GM23248 (cell line): ENCODE measurements around the gene SLC15A5. TPM values are rescaled to one million over a fixed set of nuclear protein-coding genes. Genes with fewer than 3 reads are reported as not detected.

Source experiments
- DNase-seq: peaks from one replicate; pipeline ENCODE4 v3.0.0-alpha.2; 2015
- H2AFZ ChIP-seq: fragments of 200-600 bp; sonication (generic); 2 replicates; pipeline ENCODE4 v1.6.1; 2016; ENCODE audit warnings: antibody characterized with exemption
- H3F3A ChIP-seq: fragments of 200-600 bp; sonication (generic); 2 replicates; pipeline ENCODE4 v1.6.1; 2016; ENCODE audit warnings: mild to moderate bottlenecking, antibody characterized with exemption, mixed run types; ENCODE audit not compliant: insufficient read depth
- H3K27ac ChIP-seq: fragments of 200-600 bp; sonication (generic); 2 replicates; pipeline ENCODE4 v1.5.1; 2016; ENCODE audit warnings: mild to moderate bottlenecking
- H3K27me3 ChIP-seq: fragments of 200-600 bp; sonication (generic); replicated peaks from 2 replicates; pipeline ENCODE4 v1.6.1; 2016; ENCODE audit warnings: mild to moderate bottlenecking; ENCODE audit not compliant: insufficient read depth
- H3K36me3 ChIP-seq: fragments of 200-600 bp; sonication (generic); 2 replicates; pipeline ENCODE4 v1.6.1; 2016; ENCODE audit warnings: low read depth, mild to moderate bottlenecking
- H3K4me1 ChIP-seq: fragments of 200-600 bp; sonication (generic); 2 replicates; pipeline ENCODE4 v1.6.1; 2016; ENCODE audit warnings: mild to moderate bottlenecking; ENCODE audit not compliant: insufficient read depth
- H3K4me2 ChIP-seq: fragments of 200-600 bp; sonication (generic); one replicate; pipeline ENCODE4 v1.6.1; 2016; ENCODE audit warnings: mild to moderate bottlenecking; ENCODE audit not compliant: unreplicated experiment
- H3K4me3 ChIP-seq: fragments of 200-600 bp; sonication (generic); 2 replicates; pipeline ENCODE4 v1.5.1; 2016; ENCODE audit warnings: mild to moderate bottlenecking
- H3K79me2 ChIP-seq: fragments of 200-600 bp; sonication (generic); 2 replicates; pipeline ENCODE4 v1.6.1; 2016; ENCODE audit warnings: mild to moderate bottlenecking; ENCODE audit not compliant: insufficient read depth
- H3K9ac ChIP-seq: fragments of 200-600 bp; sonication (generic); 2 replicates; pipeline ENCODE4 v1.6.1; 2016; ENCODE audit warnings: mild to moderate bottlenecking
- H3K9me2 ChIP-seq: fragments of 200-600 bp; sonication (generic); 2 replicates; pipeline ENCODE4 v1.6.1; 2016; ENCODE audit warnings: mixed run types, mild to moderate bottlenecking, moderate library complexity; ENCODE audit not compliant: insufficient read depth
- H3K9me3 ChIP-seq: fragments of 200-600 bp; sonication (generic); one replicate; pipeline ENCODE4 v1.6.1; 2017; ENCODE audit warnings: low read depth
- H4K20me1 ChIP-seq: fragments of 200-600 bp; sonication (generic); 2 replicates; pipeline ENCODE4 v1.6.0; 2016; ENCODE audit not compliant: insufficient read depth
- EZH2 ChIP-seq: fragments of 200-600 bp; sonication (generic); IDR thresholded peaks from 2 replicates; pipeline ENCODE4 v1.6.1; 2018; ENCODE audit warnings: antibody characterized with exemption, mild to moderate bottlenecking; ENCODE audit not compliant: insufficient read depth, poor library complexity, severe bottlenecking
- EZH2phosphoT487 ChIP-seq: fragments of 200-600 bp; sonication (generic); IDR thresholded peaks from 2 replicates; pipeline ENCODE4 v1.6.1; 2018; ENCODE audit warnings: antibody characterized with exemption, moderate library complexity, mild to moderate bottlenecking, low read depth; ENCODE audit not compliant: insufficient read depth
- WGBS, 2 experiments: methylation state at CpG; one replicate each; pipeline ENCODE4 v1.1.6; 2015 to 2017; ENCODE audit warnings: low lambda C conversion rate in 2 of 2, low coverage in 1 of 2; ENCODE audit errors: missing lambda C conversion rate in 2 of 2; 5-methylcytosine and 5-hydroxymethylcytosine counted together
- in situ Hi-C: fragments of 300-500 bp; cut with MboI; formaldehyde crosslinking; loops from 2 replicates; pipeline ENCODE4 v1.15.0; 2020
- polyA plus RNA-seq: library from polyadenylated mRNA; unstranded; fragments of >200 nt; fragmentation: Nextera tagmentation; extraction: Ambion mirVana; gene quantifications from 2 replicates; pipeline ENCODE4 v1.2.1, GENCODE V29; 2016
- total RNA-seq: library from RNA; depleted of rRNA; stranded (reverse); fragments of >200 nt; shearing (Covaris generic); gene quantifications from 2 replicates; pipeline ENCODE4 v1.2.3, GENCODE V29; 2014

SLC15A5 gene
- total and polyA plus RNA-seq, 2 experiments from 2014 or later = not detected

DNA sequence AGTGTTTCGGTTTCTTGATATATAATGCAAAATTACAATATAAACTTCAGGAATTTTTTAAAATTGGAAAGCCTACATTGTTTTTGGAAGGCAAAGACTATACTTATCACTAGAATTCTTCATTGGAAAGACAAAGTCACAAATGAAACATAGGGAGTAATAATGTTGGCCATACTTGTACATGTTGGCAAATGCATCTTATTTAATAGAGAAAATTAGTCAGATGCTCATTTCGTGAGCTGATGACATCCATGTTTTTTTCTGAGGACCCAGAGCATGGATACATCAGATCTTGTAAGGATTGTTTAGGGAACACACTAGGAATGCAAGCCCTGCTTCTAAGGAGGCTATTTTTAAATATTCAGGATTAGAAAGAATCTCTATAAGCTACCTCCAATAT lies 4.6 kb upstream of the SLC15A5 start:
- Histone ChIP-seq H2AFZ (no peak overlapping the region), H3K9me3 (no peaks in the 10 kb centered on the region), H3K9ac (no peak overlapping the region), H4K20me1 (no peaks in the 10 kb centered on the region), H3F3A (peaks cover 8% of the 10 kb centered on the region; the same call in 1 of the 2 replicates), H3K79me2 (no peaks in the 10 kb centered on the region), H3K4me3 (no peak overlapping the region), H3K9me2 (no peaks in the 10 kb centered on the region), H3K27ac (no peak overlapping the region), H3K27me3 (no peaks in the 10 kb centered on the region), H3K36me3 (no peaks in the 10 kb centered on the region), H3K4me2 (no peak overlapping the region), H3K4me1 (peaks cover 17% of the 10 kb centered on the region)
- TF ChIP-seq EZH2phosphoT487 (no peak), EZH2 (no peak)
- 38 to 53% methylated on average over 2 of the region's 2 CpGs for WGBS, 2 experiments
- DNase-seq = no peak
- in situ Hi-C loops = no loop called here

DNA sequence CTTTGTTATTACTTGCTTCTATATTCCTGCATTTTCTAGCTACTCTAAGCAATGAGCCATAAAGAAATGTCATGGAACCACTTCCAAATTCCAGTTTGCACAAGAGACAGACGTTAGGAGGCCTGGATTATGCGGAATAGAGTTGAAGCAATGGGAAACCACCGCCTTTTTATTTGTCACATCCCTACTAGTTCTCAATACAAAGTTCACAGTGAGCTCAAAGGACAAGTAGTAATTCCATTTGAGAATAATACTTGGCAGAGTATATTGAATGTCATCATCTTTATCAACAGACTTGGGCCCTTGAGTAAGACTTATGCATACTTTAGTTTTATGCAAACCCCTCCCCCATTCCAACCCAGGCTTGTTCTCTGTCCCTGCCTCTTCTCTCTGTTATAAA lies 3.7 kb upstream of the SLC15A5 start:
- Histone ChIP-seq H3K4me3 (no peak overlapping the region), H3K9me2 (no peaks in the 10 kb centered on the region), H3K27ac (peak overlapping the region; percentile 48), H3K4me1 (peaks cover 22% of the 10 kb centered on the region), H3F3A (peaks cover 8% of the 10 kb centered on the region; the same call in 1 of the 2 replicates), H3K9me3 (no peaks in the 10 kb centered on the region), H3K79me2 (no peaks in the 10 kb centered on the region), H4K20me1 (no peaks in the 10 kb centered on the region), H2AFZ (0 out of 2 replicates have a peak overlapping the region, but pooled peaks have one; percentile 1), H3K9ac (no peak overlapping the region), H3K36me3 (no peaks in the 10 kb centered on the region), H3K4me2 (peak overlapping the region; percentile 26), H3K27me3 (no peaks in the 10 kb centered on the region)
- TF ChIP-seq EZH2 (no peak), EZH2phosphoT487 (no peak)
- in situ Hi-C loops = no loop called here
- peak; percentile 69 for DNase-seq
- 37 to 46% methylated on average over 3 of the region's 3 CpGs for WGBS, 2 experiments

DNA sequence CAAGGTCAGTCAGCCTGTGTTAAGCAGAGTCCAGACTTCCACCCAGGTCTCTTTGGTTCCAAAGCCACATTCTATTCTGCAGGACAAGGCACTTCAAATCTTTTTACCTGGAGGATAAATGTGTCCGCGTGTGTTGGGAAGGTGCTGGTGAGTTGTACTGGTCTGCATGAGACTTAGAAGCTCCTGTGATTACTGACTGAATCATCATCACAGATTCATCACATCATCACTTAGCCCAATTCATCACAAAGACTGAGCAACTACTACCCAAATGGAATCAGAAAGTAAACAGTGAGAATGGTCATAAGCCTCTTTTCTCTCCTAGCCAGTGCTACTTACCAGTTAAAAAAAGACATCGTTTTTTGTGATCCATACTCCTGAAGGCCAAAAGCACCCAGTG lies 5.3 kb downstream of the SLC15A5 start:
- 57 to 67% methylated on average over 3 of the region's 3 CpGs for WGBS, 2 experiments
- H4K20me1 ChIP-seq = no peaks in the 10 kb centered on the region
- H3K27me3 ChIP-seq = no peaks in the 10 kb centered on the region
- in situ Hi-C loops = no loop called here
- H3K4me3 ChIP-seq = no peak overlapping the region
- H3F3A ChIP-seq = no peaks in the 10 kb centered on the region
- H3K9me3 ChIP-seq = no peaks in the 10 kb centered on the region
- TF ChIP-seq EZH2phosphoT487 (no peak), EZH2 (no peak)
- H3K4me1 ChIP-seq = peaks cover 6% of the 10 kb centered on the region; the same call in 1 of the 2 replicates
- peak; percentile 40 for DNase-seq
- peak overlapping the region; percentile 17 for H3K4me2 ChIP-seq
- H3K9ac ChIP-seq = no peak overlapping the region
- no peaks in the 10 kb centered on the region for H3K36me3 ChIP-seq
- no peaks in the 10 kb centered on the region for H3K79me2 ChIP-seq
- H3K27ac ChIP-seq = no peak overlapping the region
- no peak overlapping the region for H2AFZ ChIP-seq
- no peaks in the 10 kb centered on the region for H3K9me2 ChIP-seq

DNA sequence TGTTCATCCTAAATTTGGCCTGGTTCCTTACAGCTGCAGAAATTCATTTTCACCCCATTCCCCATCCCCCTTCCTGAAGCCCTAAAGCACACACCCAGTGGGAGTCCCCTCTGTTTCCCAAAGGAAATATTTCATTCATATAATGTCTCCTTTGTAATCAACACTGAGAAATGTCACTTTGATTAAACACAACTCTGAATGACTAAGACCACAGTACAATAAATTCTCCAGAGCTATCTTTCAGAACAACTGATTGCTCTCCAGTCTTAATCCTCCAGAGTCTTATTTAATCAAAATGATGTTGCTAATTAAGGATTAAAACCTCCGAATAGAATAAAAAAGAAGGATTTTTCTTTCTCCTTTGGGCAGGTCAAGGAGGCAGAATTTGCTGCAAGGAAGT lies 6.4 kb downstream of the SLC15A5 start:
- Histone ChIP-seq H2AFZ (no peak overlapping the region), H3K4me1 (no peaks in the 10 kb centered on the region), H4K20me1 (no peaks in the 10 kb centered on the region), H3F3A (no peaks in the 10 kb centered on the region), H3K27me3 (no peaks in the 10 kb centered on the region), H3K9me2 (no peaks in the 10 kb centered on the region), H3K9ac (no peak overlapping the region), H3K79me2 (no peaks in the 10 kb centered on the region), H3K4me2 (no peak overlapping the region), H3K27ac (no peak overlapping the region), H3K9me3 (no peaks in the 10 kb centered on the region), H3K4me3 (no peak overlapping the region), H3K36me3 (no peaks in the 10 kb centered on the region)
- in situ Hi-C loops = no loop called here
- no peak for TF ChIP-seq EZH2
- TF ChIP-seq EZH2phosphoT487 = no peak
- no peak for DNase-seq
- 17 to 25% methylated on average over 1 of the region's 1 CpG for WGBS, 2 experiments

DNA sequence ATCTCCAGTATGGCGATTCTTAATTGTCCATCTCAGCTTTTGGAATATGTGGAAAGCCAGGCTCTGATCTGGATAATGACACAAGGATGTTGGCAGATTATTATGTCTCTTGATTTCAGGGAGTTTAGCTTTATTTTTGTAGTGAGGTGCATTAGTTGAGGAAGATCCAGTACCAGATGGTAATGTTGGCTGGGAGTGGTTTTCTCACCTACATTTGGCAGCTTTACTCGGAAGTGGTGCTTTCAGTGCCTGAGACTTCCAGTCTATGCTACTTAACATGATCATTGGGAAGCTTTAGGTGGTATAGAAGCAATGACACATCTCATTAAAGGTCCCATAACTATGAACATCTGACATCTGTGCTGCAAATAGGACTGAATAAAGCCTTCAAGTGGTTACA lies 7.5 kb downstream of the SLC15A5 start:
- no peak for DNase-seq
- H3K4me1 ChIP-seq = no peaks in the 10 kb centered on the region
- H3K9me2 ChIP-seq = no peaks in the 10 kb centered on the region
- H3K36me3 ChIP-seq = no peaks in the 10 kb centered on the region
- H3K9ac ChIP-seq = no peak overlapping the region
- H3K79me2 ChIP-seq = no peaks in the 10 kb centered on the region
- no peak overlapping the region for H3K4me3 ChIP-seq
- H3K9me3 ChIP-seq = no peaks in the 10 kb centered on the region
- 53 to 61% methylated on average over 2 of the region's 2 CpGs for WGBS, 2 experiments
- no peak overlapping the region for H2AFZ ChIP-seq
- no peak overlapping the region for H3K4me2 ChIP-seq
- no peaks in the 10 kb centered on the region for H3K27me3 ChIP-seq
- H4K20me1 ChIP-seq = no peaks in the 10 kb centered on the region
- no peak overlapping the region for H3K27ac ChIP-seq
- in situ Hi-C loops = no loop called here
- no peaks in the 10 kb centered on the region for H3F3A ChIP-seq
- no peak for TF ChIP-seq EZH2
- TF ChIP-seq EZH2phosphoT487 = no peak
